Thoracic aorta (tissue), 2 donors: ENCODE results near the gene PARP16. TPM values are rescaled to one million over a fixed set of nuclear protein-coding genes. Genes with fewer than 3 reads are reported as not detected.

Experiments
- ATAC-seq: fragments of 150-250 bp; one replicate; pipeline ENCODE4 v1.8.0; 2017; ENCODE audit warnings: low read depth; ENCODE audit not compliant: insufficient number of reproducible peaks, low FRiP score
- DNase-seq: peaks from one replicate; pipeline ENCODE4 v3.0.0-alpha.2; 2020; ENCODE audit warnings: low spot score
- H3K27ac ChIP-seq, 2 donors: fragments of 200-600 bp; sonication (generic); 1 replicate in 1 of 2; 2 replicates in 1 of 2; pipeline ENCODE4 v1.5.1; 2016; ENCODE audit warnings: mild to moderate bottlenecking in 2 of 2, moderate library complexity in 2 of 2
- H3K27me3 ChIP-seq: fragments of 200-600 bp; sonication (generic); replicated peaks from 2 replicates; pipeline ENCODE4 v1.6.0; 2016; ENCODE audit warnings: mild to moderate bottlenecking; ENCODE audit not compliant: insufficient read depth
- H3K36me3 ChIP-seq: fragments of 200-600 bp; sonication (generic); one replicate; pipeline ENCODE4 v1.5.1; 2016
- H3K4me1 ChIP-seq, 2 donors: fragments of 200-600 bp; sonication (generic); 1 replicate in 1 of 2; 2 replicates in 1 of 2; pipeline versions ENCODE4 v1.5.1 to v1.6.0; 2016; ENCODE audit warnings: low read depth in 2 of 2, mild to moderate bottlenecking in 1 of 2; ENCODE audit not compliant: control insufficient read depth in 1 of 2
- H3K4me3 ChIP-seq: fragments of 200-600 bp; sonication (generic); 2 replicates; pipeline ENCODE4 v1.5.1; 2016; ENCODE audit warnings: mild to moderate bottlenecking
- H3K9me3 ChIP-seq: fragments of 200-600 bp; sonication (generic); 2 replicates; pipeline ENCODE4 v1.5.1; 2016
- CTCF ChIP-seq: fragments of 200-600 bp; sonication (generic); IDR thresholded peaks from one replicate; pipeline ENCODE4 v1.5.1; 2019; ENCODE audit warnings: antibody characterized with exemption
- total RNA-seq, 2 donors: library from RNA; depleted of rRNA; stranded (reverse); fragments of >200 nt; gene quantifications; one replicate each; pipeline versions ENCODE4 v1.1.0 to v1.2.3, GENCODE V29; 2016

PARP16 gene
- total RNA-seq, 2 donors from 2014 or later, result 7.2 to 15.4 TPM

GRCh38 chr15:65223996-65224395, 62.7 kb downstream of the PARP16 start:
- ATAC-seq (no peak), DNase-seq (no peak)
- no peak for TF ChIP-seq CTCF
- H3K4me1 ChIP-seq, result no peaks in the 10 kb centered on the region
- H3K27me3 ChIP-seq, result no peaks in the 10 kb centered on the region
- H3K27ac ChIP-seq, result no peak overlapping the region
- no peaks in the 10 kb centered on the region for H3K9me3 ChIP-seq
- no peaks in the 10 kb centered on the region for H3K36me3 ChIP-seq
- H3K4me3 ChIP-seq, result no peak overlapping the region

- ATAC-seq (no peak), DNase-seq (no peak)
- no peak for TF ChIP-seq CTCF
- H3K4me3 ChIP-seq, result no peak overlapping the region
- H3K9me3 ChIP-seq, result no peaks in the 10 kb centered on the region
- no peaks in the 10 kb centered on the region for H3K27me3 ChIP-seq
- H3K27ac ChIP-seq, result no peak overlapping the region
- H3K36me3 ChIP-seq, result no peaks in the 10 kb centered on the region
- no peaks in the 10 kb centered on the region for H3K4me1 ChIP-seq
These were observed 63.8 kb downstream of the PARP16 start for GRCh38 chr15:65222891-65223290.

GRCh38 chr15:65221697-65222096, 65.0 kb downstream of the PARP16 start:
- no peak for TF ChIP-seq CTCF
- DNase-seq, result no peak
- H3K27ac ChIP-seq, result no peak overlapping the region
- H3K36me3 ChIP-seq, result no peaks in the 10 kb centered on the region
- H3K4me3 ChIP-seq, result no peak overlapping the region
- ATAC-seq, result no peak
- H3K27me3 ChIP-seq, result no peaks in the 10 kb centered on the region
- H3K9me3 ChIP-seq, result no peaks in the 10 kb centered on the region
- no peaks in the 10 kb centered on the region for H3K4me1 ChIP-seq

DNA sequence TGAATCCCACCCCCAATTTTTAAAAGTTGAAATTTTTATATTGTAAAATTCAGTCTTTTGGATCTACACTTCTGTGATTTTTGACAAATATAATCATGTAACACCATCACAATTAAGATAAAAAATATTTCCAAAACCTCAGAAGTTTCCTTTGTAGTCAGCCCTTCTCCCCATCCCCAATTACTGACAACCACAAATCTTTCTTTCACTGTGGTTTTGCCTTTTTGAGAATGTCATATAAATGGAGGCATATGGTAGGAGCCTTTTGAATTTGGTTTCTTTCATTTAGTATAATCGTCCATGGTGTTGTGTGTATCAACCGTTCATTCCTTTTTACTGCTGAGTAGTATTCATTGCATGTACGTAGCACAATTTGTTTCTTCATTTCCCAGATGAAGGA, 67.5 kb downstream of the PARP16 start:
- ATAC-seq, result no peak

More for the DNA sequence above, 67.5 kb downstream of the PARP16 start:
- H3K4me1 ChIP-seq, result no peaks in the 10 kb centered on the region
- no peak for DNase-seq
- no peak overlapping the region for H3K27ac ChIP-seq
- no peaks in the 10 kb centered on the region for H3K27me3 ChIP-seq
- TF ChIP-seq CTCF, result no peak
- no peaks in the 10 kb centered on the region for H3K9me3 ChIP-seq
- no peaks in the 10 kb centered on the region for H3K36me3 ChIP-seq
- no peak overlapping the region for H3K4me3 ChIP-seq
